SK-N-SH treated with all-trans-retinoic acid at 6 μM for 48 hours (cell line): ENCODE results near the gene PIK3R3.

ENCODE experiments used
- ATAC-seq: fragments of 200-7000 bp; cut with Tn5 transposase; 3 replicates; pipeline ENCODE4 v1.9.1; 2020; ENCODE audit warnings: mild to moderate bottlenecking, moderate library complexity
- ARNTL ChIP-seq: fragments of 450-650 bp; formaldehyde crosslinking; IDR thresholded peaks from 2 replicates; pipeline ENCODE4 v1.5.0; 2020; ENCODE audit warnings: low read depth, mild to moderate bottlenecking, moderate library complexity, borderline replicate concordance
- CREB5 ChIP-seq: fragments of 250-450 bp; sonication (Bioruptor Pico); IDR thresholded peaks from 2 replicates; pipeline ENCODE4 v1.5.1; 2020; ENCODE audit warnings: low read depth, mild to moderate bottlenecking, moderate library complexity
- CSDC2 ChIP-seq: fragments of 250-450 bp; sonication (Bioruptor Pico); IDR thresholded peaks from 2 replicates; pipeline ENCODE4 v1.5.0; 2020; ENCODE audit warnings: mild to moderate bottlenecking, moderate library complexity
- CSRNP3 ChIP-seq: fragments of 250-450 bp; sonication (Bioruptor Pico); IDR thresholded peaks from 2 replicates; pipeline ENCODE4 v1.5.1; 2021; ENCODE audit warnings: mild to moderate bottlenecking, moderate library complexity
- ESRRG ChIP-seq: fragments of 250-450 bp; sonication (Bioruptor Pico); IDR thresholded peaks from 2 replicates; pipeline ENCODE4 v1.6.1; 2021; ENCODE audit warnings: mild to moderate bottlenecking
- GLIS3 ChIP-seq: fragments of 250-450 bp; sonication (Bioruptor Pico); IDR thresholded peaks from 2 replicates; pipeline ENCODE4 v1.5.0; 2020; ENCODE audit warnings: mild to moderate bottlenecking, moderate library complexity
- ISL1 ChIP-seq: fragments of 250-450 bp; sonication (Bioruptor Pico); IDR thresholded peaks from 2 replicates; pipeline ENCODE4 v2.1.2; 2022; ENCODE audit warnings: mild to moderate bottlenecking, moderate library complexity
- POU6F1 ChIP-seq: fragments of 250-450 bp; sonication (Bioruptor Pico); IDR thresholded peaks from 2 replicates; pipeline ENCODE4 v1.8.0; 2021; ENCODE audit warnings: low read depth, mild to moderate bottlenecking, moderate library complexity, borderline replicate concordance
- PPARA ChIP-seq: fragments of 250-450 bp; sonication (Bioruptor Pico); IDR thresholded peaks from 2 replicates; pipeline ENCODE4 v1.5.0; 2020; ENCODE audit warnings: mild to moderate bottlenecking, borderline replicate concordance
- RARB ChIP-seq: fragments of 250-450 bp; sonication (Bioruptor Pico); IDR thresholded peaks from 2 replicates; pipeline ENCODE4 v1.8.0; 2021; ENCODE audit warnings: mild to moderate bottlenecking, moderate library complexity
- SNAI2 ChIP-seq: fragments of 250-450 bp; sonication (Bioruptor Pico); IDR thresholded peaks from 2 replicates; pipeline ENCODE4 v1.5.0; 2020; ENCODE audit warnings: mild to moderate bottlenecking, moderate library complexity
- TCF4 ChIP-seq: fragments of 250-450 bp; sonication (Bioruptor Pico); IDR thresholded peaks from 2 replicates; pipeline ENCODE4 v1.8.0; 2021; ENCODE audit warnings: mild to moderate bottlenecking, moderate library complexity, borderline replicate concordance
- TOX ChIP-seq: fragments of 250-450 bp; sonication (Bioruptor Pico); IDR thresholded peaks from 2 replicates; pipeline ENCODE4 v1.8.0; 2021; ENCODE audit warnings: mild to moderate bottlenecking, moderate library complexity, borderline replicate concordance
- ZC3H10 ChIP-seq: fragments of 250-450 bp; sonication (Bioruptor Pico); IDR thresholded peaks from 2 replicates; pipeline ENCODE4 v1.5.1; 2021; ENCODE audit warnings: mild to moderate bottlenecking, moderate library complexity
- ZFP3 ChIP-seq: fragments of 250-450 bp; sonication (Bioruptor Pico); IDR thresholded peaks from 2 replicates; pipeline ENCODE4 v1.5.0; 2020; ENCODE audit warnings: mild to moderate bottlenecking, moderate library complexity
- ZFP30 ChIP-seq: fragments of 450-650 bp; formaldehyde crosslinking; IDR thresholded peaks from 2 replicates; pipeline ENCODE4 v1.5.0; 2022; ENCODE audit warnings: mild to moderate bottlenecking, moderate library complexity
- ZNF565 ChIP-seq: fragments of 450-650 bp; formaldehyde crosslinking; conservative IDR thresholded peaks from 2 replicates; pipeline ENCODE4 v1.5.0; 2020; ENCODE audit warnings: low read depth, mild to moderate bottlenecking, moderate library complexity
- ZNF70 ChIP-seq: fragments of 450-650 bp; formaldehyde crosslinking; IDR thresholded peaks from 2 replicates; pipeline ENCODE4 v1.5.0; 2020; ENCODE audit warnings: mild to moderate bottlenecking, moderate library complexity
- ZNF8 ChIP-seq: fragments of 450-650 bp; formaldehyde crosslinking; IDR thresholded peaks from 2 replicates; pipeline ENCODE4 v1.5.0; 2020; ENCODE audit warnings: mild to moderate bottlenecking, moderate library complexity
- TF ChIP-seq, protein P1 (sequence below): fragments of 250-450 bp; sonication (Bioruptor Pico); IDR thresholded peaks from 2 replicates; pipeline ENCODE4 v1.8.0; 2020; ENCODE audit warnings: mild to moderate bottlenecking, moderate library complexity, borderline replicate concordance
- TF ChIP-seq, protein P2 (sequence below): fragments of 250-450 bp; sonication (Bioruptor Pico); IDR thresholded peaks from 2 replicates; pipeline ENCODE4 v1.5.0; 2020; ENCODE audit warnings: mild to moderate bottlenecking, moderate library complexity

The PIK3R3 gene

DNA sequence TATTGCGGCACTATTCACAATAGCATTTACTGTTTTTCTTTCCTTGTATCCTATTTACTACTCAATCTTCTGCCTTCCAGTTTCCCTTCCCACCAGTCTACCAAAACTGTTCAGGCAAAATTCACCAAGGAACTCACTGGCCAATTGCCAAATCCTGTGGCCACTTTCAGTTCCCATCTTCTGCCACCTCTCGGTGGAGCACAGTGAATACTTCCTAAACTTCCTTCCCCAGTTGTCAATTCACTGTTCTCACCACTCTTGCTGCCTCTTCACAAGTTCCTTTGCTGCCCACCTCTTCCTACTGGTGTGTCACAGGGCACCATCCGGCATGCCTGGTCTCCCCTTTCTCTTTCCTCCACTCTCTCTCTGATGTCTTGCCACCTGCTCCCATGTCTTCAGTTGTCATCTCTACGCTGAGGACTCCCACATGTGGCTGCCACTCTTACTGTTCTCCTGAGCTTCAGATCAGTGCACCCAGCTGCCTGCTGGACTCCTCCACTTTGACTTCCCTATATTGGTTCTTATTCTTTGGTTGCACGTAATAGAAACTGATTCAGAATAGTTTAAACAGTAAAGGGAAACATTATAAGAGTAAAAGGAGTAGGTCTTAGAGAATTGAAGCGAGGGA is 114.4 kb downstream of the PIK3R3 start (continued):
- TF ChIP-seq POU6F1 (CRISPR knock-in tag) (no peak), ZNF70 (CRISPR knock-in tag) (no peak), CSDC2 (no peak)

GRCh38 chr1:46013581-46013980 is 118.8 kb downstream of the PIK3R3 start:
- no peak for ATAC-seq
- TF ChIP-seq ESRRG (CRISPR knock-in tag): no peak
- no peak for TF ChIP-seq ZNF8 (CRISPR knock-in tag)
- TF ChIP-seq ZNF565 (CRISPR knock-in tag): no peak
- TF ChIP-seq TOX (CRISPR knock-in tag): no peak
- no peak for TF ChIP-seq ZFP30 (CRISPR knock-in tag)
- TF ChIP-seq ARNTL (CRISPR knock-in tag): no peak
- TF ChIP-seq GLIS3 (CRISPR knock-in tag): no peak
- TF ChIP-seq POU6F1 (CRISPR knock-in tag): no peak
- TF ChIP-seq TCF4 (CRISPR knock-in tag): no peak
- no peak for TF ChIP-seq ZC3H10
- TF ChIP-seq RARB: no peak
- TF ChIP-seq, protein P1, sequence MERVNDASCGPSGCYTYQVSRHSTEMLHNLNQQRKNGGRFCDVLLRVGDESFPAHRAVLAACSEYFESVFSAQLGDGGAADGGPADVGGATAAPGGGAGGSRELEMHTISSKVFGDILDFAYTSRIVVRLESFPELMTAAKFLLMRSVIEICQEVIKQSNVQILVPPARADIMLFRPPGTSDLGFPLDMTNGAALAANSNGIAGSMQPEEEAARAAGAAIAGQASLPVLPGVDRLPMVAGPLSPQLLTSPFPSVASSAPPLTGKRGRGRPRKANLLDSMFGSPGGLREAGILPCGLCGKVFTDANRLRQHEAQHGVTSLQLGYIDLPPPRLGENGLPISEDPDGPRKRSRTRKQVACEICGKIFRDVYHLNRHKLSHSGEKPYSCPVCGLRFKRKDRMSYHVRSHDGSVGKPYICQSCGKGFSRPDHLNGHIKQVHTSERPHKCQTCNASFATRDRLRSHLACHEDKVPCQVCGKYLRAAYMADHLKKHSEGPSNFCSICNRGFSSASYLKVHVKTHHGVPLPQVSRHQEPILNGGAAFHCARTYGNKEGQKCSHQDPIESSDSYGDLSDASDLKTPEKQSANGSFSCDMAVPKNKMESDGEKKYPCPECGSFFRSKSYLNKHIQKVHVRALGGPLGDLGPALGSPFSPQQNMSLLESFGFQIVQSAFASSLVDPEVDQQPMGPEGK (CRISPR knock-in tag): no peak
- TF ChIP-seq, protein P2, sequence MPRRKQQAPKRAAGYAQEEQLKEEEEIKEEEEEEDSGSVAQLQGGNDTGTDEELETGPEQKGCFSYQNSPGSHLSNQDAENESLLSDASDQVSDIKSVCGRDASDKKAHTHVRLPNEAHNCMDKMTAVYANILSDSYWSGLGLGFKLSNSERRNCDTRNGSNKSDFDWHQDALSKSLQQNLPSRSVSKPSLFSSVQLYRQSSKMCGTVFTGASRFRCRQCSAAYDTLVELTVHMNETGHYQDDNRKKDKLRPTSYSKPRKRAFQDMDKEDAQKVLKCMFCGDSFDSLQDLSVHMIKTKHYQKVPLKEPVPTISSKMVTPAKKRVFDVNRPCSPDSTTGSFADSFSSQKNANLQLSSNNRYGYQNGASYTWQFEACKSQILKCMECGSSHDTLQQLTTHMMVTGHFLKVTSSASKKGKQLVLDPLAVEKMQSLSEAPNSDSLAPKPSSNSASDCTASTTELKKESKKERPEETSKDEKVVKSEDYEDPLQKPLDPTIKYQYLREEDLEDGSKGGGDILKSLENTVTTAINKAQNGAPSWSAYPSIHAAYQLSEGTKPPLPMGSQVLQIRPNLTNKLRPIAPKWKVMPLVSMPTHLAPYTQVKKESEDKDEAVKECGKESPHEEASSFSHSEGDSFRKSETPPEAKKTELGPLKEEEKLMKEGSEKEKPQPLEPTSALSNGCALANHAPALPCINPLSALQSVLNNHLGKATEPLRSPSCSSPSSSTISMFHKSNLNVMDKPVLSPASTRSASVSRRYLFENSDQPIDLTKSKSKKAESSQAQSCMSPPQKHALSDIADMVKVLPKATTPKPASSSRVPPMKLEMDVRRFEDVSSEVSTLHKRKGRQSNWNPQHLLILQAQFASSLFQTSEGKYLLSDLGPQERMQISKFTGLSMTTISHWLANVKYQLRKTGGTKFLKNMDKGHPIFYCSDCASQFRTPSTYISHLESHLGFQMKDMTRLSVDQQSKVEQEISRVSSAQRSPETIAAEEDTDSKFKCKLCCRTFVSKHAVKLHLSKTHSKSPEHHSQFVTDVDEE: no peak
- no peak for TF ChIP-seq CSRNP3
- TF ChIP-seq CSDC2: no peak
- no peak for TF ChIP-seq ZNF70 (CRISPR knock-in tag)

DNA sequence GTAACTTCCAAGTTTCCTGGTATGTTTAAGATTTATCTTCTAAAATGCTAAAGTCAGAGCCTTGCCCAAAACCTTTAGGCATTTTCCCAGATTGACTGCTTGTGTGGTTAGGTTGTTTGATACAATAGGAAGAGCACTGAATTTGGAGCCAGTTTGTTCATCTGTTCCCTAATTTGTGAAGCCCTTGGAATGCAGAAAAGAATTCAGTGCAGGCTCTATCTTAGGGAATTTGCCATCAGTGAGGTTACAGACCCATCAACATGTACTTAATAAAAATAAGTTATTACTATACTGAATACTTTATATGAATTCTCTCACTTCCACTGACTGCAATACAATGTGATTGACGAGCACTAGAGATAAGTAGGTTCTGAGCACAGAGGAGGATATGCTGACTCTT is 120.2 kb downstream of the PIK3R3 start:
- no peak for ATAC-seq
- TF ChIP-seq GLIS3 (CRISPR knock-in tag) (no peak), CREB5 (no peak), ZC3H10 (no peak), SNAI2 (CRISPR knock-in tag) (no peak), ISL1 (CRISPR knock-in tag) (no peak), ZFP3 (no peak), TCF4 (CRISPR knock-in tag) (no peak), PPARA (CRISPR knock-in tag) (no peak), ZNF565 (CRISPR knock-in tag) (no peak), ARNTL (CRISPR knock-in tag) (no peak), CSRNP3 (no peak)
- TF ChIP-seq, protein P1 (CRISPR knock-in tag): no peak
